Endothelial cell of umbilical vein (primary cell): Measurements from ENCODE around the gene IL33. TPM values are rescaled to one million over a fixed set of nuclear protein-coding genes. Genes with fewer than 3 reads are reported as not detected.

Source experiments
- BruUV-seq: library from RNA; stranded (reverse); fragments of 400-500 nt; replicated peaks from 2 replicates; lab custom pipeline; 2021; lab: Mats Ljungman, UMichigan
- CTCF ChIA-PET: fragments of 300-600, 350-600 bp; sonication (Branson Sonifier 250); formaldehyde crosslinking; loops from one replicate; lab custom pipeline; 2021; ENCODE audit warnings: antibody characterized with exemption, inconsistent platforms; lab: Charles Lee
- POLR2A ChIA-PET: fragments of 300-600, 350-600 bp; sonication (Branson Sonifier 250); formaldehyde crosslinking; loops from one replicate; lab custom pipeline; 2021; ENCODE audit warnings: antibody characterized with exemption, inconsistent platforms; lab: Charles Lee
- DNase-seq: peaks from one replicate; pipeline ENCODE4 v3.0.0-alpha.2; 2011; ENCODE audit warnings: low read depth, low spot score
- FAIRE-seq: peaks from 2 replicates; lab custom pipeline; 2011; peaks lifted over from hg19 to GRCh38; lab: Jason Lieb, UNC
- H2AFZ ChIP-seq: 2 replicates; pipeline ENCODE4 v1.6.0; 2012; ENCODE audit warnings: low read depth, low read length, control low read depth, inconsistent platforms
- H3K27ac ChIP-seq: 2 replicates; pipeline ENCODE4 v1.5.1; 2011; ENCODE audit warnings: low read depth, mild to moderate bottlenecking, control low read depth, low read length, moderate library complexity; ENCODE audit not compliant: insufficient read depth
- H3K27me3 ChIP-seq, 2 experiments: 2 replicates each; pipeline versions ENCODE4 v1.6.0 to v1.6.1; 2011; ENCODE audit warnings: low read length in 2 of 2, mixed read lengths in 1 of 2; ENCODE audit not compliant: control insufficient read depth in 2 of 2, insufficient read depth in 2 of 2
- H3K36me3 ChIP-seq, 2 experiments: 2 replicates in 1 of 2; 3 replicates in 1 of 2; pipeline ENCODE4 v1.5.1; 2011; ENCODE audit warnings: low read length in 2 of 2, mild to moderate bottlenecking in 1 of 2, moderate library complexity in 1 of 2; ENCODE audit not compliant: control insufficient read depth in 2 of 2, insufficient read depth in 2 of 2; ENCODE audit errors: extremely low read depth in 1 of 2
- H3K4me1 ChIP-seq: 3 replicates; pipeline ENCODE4 v1.5.1; 2011; ENCODE audit warnings: mild to moderate bottlenecking, low read length; ENCODE audit not compliant: control insufficient read depth, insufficient read depth; ENCODE audit errors: extremely low read depth
- H3K4me2 ChIP-seq: 2 replicates; pipeline ENCODE4 v1.6.1; 2011; ENCODE audit warnings: low read length, control low read depth, mixed read lengths; ENCODE audit not compliant: insufficient read depth
- H3K4me3 ChIP-seq, 3 experiments: fragments of 200-600 bp in 1 of 3; sonication (generic), shearing (Covaris generic) in 1 of 3; replicated peaks in 1 of 3; 2 replicates each; pipeline ENCODE4 v1.5.1; 2011 to 2016; ENCODE audit warnings: control low read depth in 3 of 3, low read length in 3 of 3, mild to moderate bottlenecking in 2 of 3, inconsistent platforms in 1 of 3, low read depth in 1 of 3, moderate library complexity in 1 of 3; ENCODE audit not compliant: insufficient read depth in 1 of 3
- H3K79me2 ChIP-seq: 2 replicates; pipeline ENCODE4 v1.6.0; 2012; ENCODE audit warnings: low read length, inconsistent platforms; ENCODE audit not compliant: control insufficient read depth, insufficient read depth
- H3K9ac ChIP-seq: replicated peaks from 2 replicates; pipeline ENCODE3; 2011; ENCODE audit warnings: low read length, control low read depth; ENCODE audit not compliant: insufficient read depth; ENCODE audit errors: extremely low read depth
- H3K9me1 ChIP-seq: replicated peaks from 3 replicates; pipeline ENCODE4 v1.6.0; 2011; ENCODE audit warnings: mild to moderate bottlenecking, low read length; ENCODE audit not compliant: control insufficient read depth, insufficient read depth; ENCODE audit errors: extremely low read depth
- H3K9me3 ChIP-seq: replicated peaks from 2 replicates; pipeline ENCODE4 v1.5.1; 2012; ENCODE audit warnings: low read length, inconsistent platforms; ENCODE audit not compliant: control insufficient read depth, insufficient read depth
- H4K20me1 ChIP-seq: replicated peaks from 2 replicates; pipeline ENCODE3; 2011; ENCODE audit warnings: mild to moderate bottlenecking, low read length; ENCODE audit not compliant: control insufficient read depth, insufficient read depth; ENCODE audit errors: extremely low read depth
- EZH2 ChIP-seq: IDR thresholded peaks from 2 replicates; pipeline ENCODE4 v1.6.1; 2012; ENCODE audit warnings: borderline replicate concordance, low read depth, mild to moderate bottlenecking, moderate library complexity, low read length, inconsistent platforms; ENCODE audit not compliant: severe bottlenecking
- FOS ChIP-seq: IDR thresholded peaks from 2 replicates; pipeline ENCODE4 v1.6.1; 2011; ENCODE audit warnings: mild to moderate bottlenecking, low read length, moderate library complexity, borderline replicate concordance; ENCODE audit not compliant: insufficient read depth
- GATA2 ChIP-seq: IDR thresholded peaks from 2 replicates; pipeline ENCODE4 v1.7.0; 2011; ENCODE audit warnings: low read depth, mild to moderate bottlenecking, moderate library complexity, mixed read lengths, low read length; ENCODE audit not compliant: insufficient read length, insufficient read depth
- JUN ChIP-seq: IDR thresholded peaks from 2 replicates; pipeline ENCODE4 v1.6.1; 2011; ENCODE audit warnings: borderline replicate concordance, low read depth; ENCODE audit not compliant: insufficient read length, insufficient read depth
- MYC ChIP-seq: IDR thresholded peaks from one replicate; pipeline ENCODE4 v1.6.1; 2011; ENCODE audit warnings: mild to moderate bottlenecking, low read depth, low read length
- POLR2A ChIP-seq: IDR thresholded peaks from 2 replicates; pipeline ENCODE4 v1.6.1; 2012; ENCODE audit warnings: low read depth, mild to moderate bottlenecking, control low read depth, low read length
- POLR2AphosphoS5 ChIP-seq: IDR thresholded peaks from 2 replicates; pipeline ENCODE4 v1.6.1; 2012; ENCODE audit warnings: low read depth, mild to moderate bottlenecking, control low read depth, low read length, moderate library complexity; ENCODE audit not compliant: insufficient read depth
- dilution Hi-C: fragments of 300-500 bp; cut with MboI; formaldehyde crosslinking; loops from one replicate; pipeline ENCODE4 v1.15.0; 2019; ENCODE audit warnings: low sequenced_read_pairs; ENCODE audit not compliant: extremely low pct_ligation_motif_present
- intact Hi-C: fragments of 100-400 bp; cut with micrococcal nuclease; formaldehyde crosslinking; loops from one replicate; pipeline ENCODE4 v1.10.0; 2022
- polyA plus RNA-seq, 4 experiments: library from polyadenylated mRNA; depleted of rRNA in 3 of 4; stranded (reverse) in 3 of 4; unstranded in 1 of 4; fragments of >200 nt; gene quantifications; 2 replicates each; pipeline versions ENCODE4 v1.2.1 to v1.2.3, GENCODE V29; 2011 to 2012; ENCODE audit warnings: missing spikeins in 1 of 4
- total RNA-seq: library from RNA; stranded (reverse); gene quantifications from 2 replicates; pipeline ENCODE4 v1.2.3, GENCODE V29; 2021
- TF ChIP-seq, protein P1 (sequence below): IDR thresholded peaks from 2 replicates; pipeline ENCODE4 v1.6.1; 2011; ENCODE audit not compliant: insufficient read depth, insufficient read length
- TF ChIP-seq, protein P2 (sequence below), 2 donors: IDR thresholded peaks; 1 replicate in 1 of 2; 2 replicates in 1 of 2; pipeline ENCODE4 v1.5.1; 2011; ENCODE audit warnings: low read length in 2 of 2, mild to moderate bottlenecking in 2 of 2, moderate library complexity in 2 of 2, control low read depth in 1 of 2, inconsistent platforms in 1 of 2, low read depth in 1 of 2; ENCODE audit not compliant: insufficient read depth in 1 of 2; ENCODE audit errors: extremely low read depth in 1 of 2

The IL33 gene
- total and polyA plus RNA-seq, 2 donors (not counting 3 experiments of a cell fraction or from before 2014, with no cell fraction given): 8.7 to 13.8 TPM

DNA sequence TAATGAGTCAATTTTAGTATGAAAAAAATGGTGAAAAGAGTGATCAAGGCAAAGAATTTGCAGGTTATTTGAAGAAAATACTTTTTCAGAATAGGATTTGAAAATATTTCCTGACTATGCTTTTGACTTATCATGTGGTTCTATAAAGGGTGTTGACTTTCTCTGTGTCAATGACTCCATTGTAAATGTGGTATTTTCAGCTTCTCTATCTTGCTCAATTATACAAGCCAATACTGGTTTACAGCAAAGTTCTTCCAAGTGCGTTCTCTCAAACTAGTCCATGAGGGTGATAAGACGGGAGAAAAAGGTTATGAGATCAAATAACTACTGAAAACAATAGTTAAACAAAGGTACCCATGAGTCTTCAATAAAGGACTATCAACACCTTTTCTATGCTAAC, 21.7 kb downstream of the IL33 start:
- Histone ChIP-seq H3K9me3 (no peaks in the 10 kb centered on the region), H4K20me1 (no peaks in the 10 kb centered on the region), H3K27me3 (no peaks in the 10 kb centered on the region), H3K9ac (no peak overlapping the region), H3K4me1 (no peaks in the 10 kb centered on the region), H2AFZ (no peak overlapping the region), H3K9me1 (no peaks in the 10 kb centered on the region), H3K79me2 (no peaks in the 10 kb centered on the region), H3K4me2 (no peak overlapping the region), H3K36me3 (no peaks in the 10 kb centered on the region), H3K27ac (no peak overlapping the region), H3K4me3 (no peak overlapping the region)
- intact Hi-C loops: no loop called here
- BruUV-seq: no TSS peak
- ChIA-PET CTCF (interaction anchor here (1.3 kb wide), 1 partner anchor 19 kb away, joined by 3 read pairs; no protein-coding TSS in a partner anchor), POLR2A (no interaction called here)
- FAIRE-seq (no peak), DNase-seq (no peak)
- TF ChIP-seq MYC (no peak), POLR2AphosphoS5 (no peak), FOS (no peak), POLR2A (no peak), GATA2 (no peak), EZH2 (no peak), JUN (no peak)
- TF ChIP-seq, protein P1, sequence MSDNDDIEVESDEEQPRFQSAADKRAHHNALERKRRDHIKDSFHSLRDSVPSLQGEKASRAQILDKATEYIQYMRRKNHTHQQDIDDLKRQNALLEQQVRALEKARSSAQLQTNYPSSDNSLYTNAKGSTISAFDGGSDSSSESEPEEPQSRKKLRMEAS: no peak
- TF ChIP-seq, protein P2, sequence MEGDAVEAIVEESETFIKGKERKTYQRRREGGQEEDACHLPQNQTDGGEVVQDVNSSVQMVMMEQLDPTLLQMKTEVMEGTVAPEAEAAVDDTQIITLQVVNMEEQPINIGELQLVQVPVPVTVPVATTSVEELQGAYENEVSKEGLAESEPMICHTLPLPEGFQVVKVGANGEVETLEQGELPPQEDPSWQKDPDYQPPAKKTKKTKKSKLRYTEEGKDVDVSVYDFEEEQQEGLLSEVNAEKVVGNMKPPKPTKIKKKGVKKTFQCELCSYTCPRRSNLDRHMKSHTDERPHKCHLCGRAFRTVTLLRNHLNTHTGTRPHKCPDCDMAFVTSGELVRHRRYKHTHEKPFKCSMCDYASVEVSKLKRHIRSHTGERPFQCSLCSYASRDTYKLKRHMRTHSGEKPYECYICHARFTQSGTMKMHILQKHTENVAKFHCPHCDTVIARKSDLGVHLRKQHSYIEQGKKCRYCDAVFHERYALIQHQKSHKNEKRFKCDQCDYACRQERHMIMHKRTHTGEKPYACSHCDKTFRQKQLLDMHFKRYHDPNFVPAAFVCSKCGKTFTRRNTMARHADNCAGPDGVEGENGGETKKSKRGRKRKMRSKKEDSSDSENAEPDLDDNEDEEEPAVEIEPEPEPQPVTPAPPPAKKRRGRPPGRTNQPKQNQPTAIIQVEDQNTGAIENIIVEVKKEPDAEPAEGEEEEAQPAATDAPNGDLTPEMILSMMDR (IDR thresholded peaks at IDR 0.05; ENCODE audit: extremely low read depth in 1 of 2, insufficient read depth in 1 of 2, low read depth in 1 of 2, low read length in 2 of 2): no peak
- dilution Hi-C loops: no loop called here
